Neural cell (in vitro differentiated cells): ENCODE results near the gene CMTM5. TPM values are rescaled to one million over a fixed set of nuclear protein-coding genes. Genes with fewer than 3 reads are reported as not detected.

ENCODE experiments used
- H2AFZ ChIP-seq: fragments of 200-600, 300-800 bp; sonication (generic), shearing (Covaris generic); 2 replicates; pipeline ENCODE4 v1.6.0; 2014; ENCODE audit warnings: low read depth, mild to moderate bottlenecking, antibody characterized with exemption, low read length, moderate library complexity
- H3F3A ChIP-seq: fragments of 200-600 bp; shearing (Covaris generic); 2 replicates; pipeline ENCODE4 v1.6.1; 2016; ENCODE audit warnings: mild to moderate bottlenecking, moderate library complexity, mixed read lengths, antibody characterized with exemption, low read length; ENCODE audit not compliant: insufficient read depth, poor library complexity, severe bottlenecking
- H3K27ac ChIP-seq: fragments of 200-600, 300-800 bp; sonication (generic), shearing (Covaris generic); 2 replicates; pipeline ENCODE4 v1.5.1; 2014; ENCODE audit warnings: mild to moderate bottlenecking, low read length, moderate library complexity
- H3K27me3 ChIP-seq: fragments of 300-800, 200-600 bp; sonication (generic), shearing (Covaris generic); 2 replicates; pipeline ENCODE4 v1.6.0; 2014; ENCODE audit warnings: mild to moderate bottlenecking, low read depth, low read length, moderate library complexity; ENCODE audit not compliant: insufficient read depth
- H3K36me3 ChIP-seq: fragments of 300-800, 200-600 bp; sonication (generic), shearing (Covaris generic); 2 replicates; pipeline ENCODE4 v1.5.1; 2014; ENCODE audit warnings: mild to moderate bottlenecking, antibody characterized with exemption, low read length, moderate library complexity; ENCODE audit not compliant: insufficient read depth
- H3K4me2 ChIP-seq: fragments of 300-800, 200-600 bp; sonication (generic), shearing (Covaris generic); 2 replicates; pipeline ENCODE4 v1.6.0; 2014; ENCODE audit warnings: mild to moderate bottlenecking, low read length
- H3K4me3 ChIP-seq: fragments of 300-800, 200-600 bp; sonication (generic), shearing (Covaris generic); 2 replicates; pipeline ENCODE4 v1.5.1; 2014; ENCODE audit warnings: mild to moderate bottlenecking, low read length, moderate library complexity
- H3K79me2 ChIP-seq: fragments of 200-600 bp; shearing (Covaris generic); replicated peaks from 2 replicates; pipeline ENCODE4 v1.6.0; 2014; ENCODE audit warnings: mild to moderate bottlenecking, low read length, moderate library complexity; ENCODE audit not compliant: insufficient read depth
- H3K9ac ChIP-seq: fragments of 300-800, 200-600 bp; sonication (generic), shearing (Covaris generic); 2 replicates; pipeline ENCODE4 v1.6.1; 2016; ENCODE audit warnings: mild to moderate bottlenecking, low read length, mixed read lengths
- H3K9me2 ChIP-seq: fragments of 200-600 bp; shearing (Covaris generic); 2 replicates; pipeline ENCODE4 v1.6.1; 2016; ENCODE audit warnings: mild to moderate bottlenecking, low read length, mixed read lengths; ENCODE audit not compliant: insufficient read depth
- H3K9me3 ChIP-seq: fragments of 200-600, 300-800 bp; sonication (generic), shearing (Covaris generic); 2 replicates; pipeline ENCODE4 v1.6.1; 2016; ENCODE audit warnings: mild to moderate bottlenecking, mixed run types, low read length, moderate library complexity, mixed read lengths
- H4K20me1 ChIP-seq: fragments of 200-600 bp; shearing (Covaris generic); 2 replicates; pipeline ENCODE4 v1.6.1; 2016; ENCODE audit warnings: mild to moderate bottlenecking, mixed run types; ENCODE audit not compliant: insufficient read depth
- CTCF ChIP-seq: fragments of 450-650 bp; IDR thresholded peaks from 2 replicates; pipeline ENCODE4 v1.5.1; 2014; ENCODE audit warnings: antibody characterized with exemption, mild to moderate bottlenecking, moderate library complexity; ENCODE audit not compliant: poor library complexity, severe bottlenecking
- EP300 ChIP-seq: fragments of 450-650 bp; conservative IDR thresholded peaks from 2 replicates; pipeline ENCODE4 v1.6.1; 2014; ENCODE audit warnings: antibody characterized with exemption, mild to moderate bottlenecking, moderate library complexity; ENCODE audit not compliant: poor library complexity, severe bottlenecking
- EZH2 ChIP-seq: fragments of 200-600, 300-800 bp; shearing (Covaris generic), sonication (generic); IDR thresholded peaks from 2 replicates; pipeline ENCODE4 v1.6.1; 2014; ENCODE audit warnings: antibody characterized with exemption, low read length, borderline replicate concordance, mild to moderate bottlenecking; ENCODE audit not compliant: insufficient read depth, poor library complexity, severe bottlenecking
- MXI1 ChIP-seq: fragments of 450-650 bp; conservative IDR thresholded peaks from 2 replicates; pipeline ENCODE4 v1.6.1; 2014; ENCODE audit warnings: antibody characterized with exemption, mild to moderate bottlenecking; ENCODE audit not compliant: poor library complexity, severe bottlenecking
- POLR2AphosphoS5 ChIP-seq: IDR thresholded peaks from 2 replicates; pipeline ENCODE4 v1.6.1; 2012
- RAD21 ChIP-seq: fragments of 450-650 bp; conservative IDR thresholded peaks from 2 replicates; pipeline ENCODE4 v1.6.1; 2014; ENCODE audit warnings: antibody characterized with exemption, mild to moderate bottlenecking, moderate library complexity
- REST ChIP-seq: IDR thresholded peaks from 2 replicates; pipeline ENCODE4 v1.6.1; 2012; ENCODE audit warnings: borderline replicate concordance
- SMC3 ChIP-seq: fragments of 450-650 bp; conservative IDR thresholded peaks from 2 replicates; pipeline ENCODE4 v1.6.1; 2014; ENCODE audit warnings: antibody characterized with exemption, mild to moderate bottlenecking, moderate library complexity; ENCODE audit not compliant: poor library complexity
- TAF1 ChIP-seq: IDR thresholded peaks from 2 replicates; pipeline ENCODE4 v1.6.1; 2012; ENCODE audit warnings: low read depth
- polyA minus RNA-seq: library from RNA; depleted of rRNA, polyadenylated mRNA; stranded (reverse); fragments of >200 nt; gene quantifications from 2 replicates; pipeline ENCODE4 v1.2.3, GENCODE V29; 2014
- polyA plus RNA-seq: library from polyadenylated mRNA; depleted of rRNA; stranded (reverse); fragments of >200 nt; gene quantifications from 2 replicates; pipeline ENCODE4 v1.2.3, GENCODE V29; 2014

CMTM5 gene, protein sequence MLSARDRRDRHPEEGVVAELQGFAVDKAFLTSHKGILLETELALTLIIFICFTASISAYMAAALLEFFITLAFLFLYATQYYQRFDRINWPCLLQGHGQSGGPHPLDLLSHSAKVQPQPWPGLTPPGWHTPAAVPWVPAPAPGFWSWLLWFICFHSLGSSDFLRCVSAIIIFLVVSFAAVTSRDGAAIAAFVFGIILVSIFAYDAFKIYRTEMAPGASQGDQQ
- not detected in 2 replicates for polyA plus RNA-seq
- not detected in 2 replicates for polyA minus RNA-seq

DNA sequence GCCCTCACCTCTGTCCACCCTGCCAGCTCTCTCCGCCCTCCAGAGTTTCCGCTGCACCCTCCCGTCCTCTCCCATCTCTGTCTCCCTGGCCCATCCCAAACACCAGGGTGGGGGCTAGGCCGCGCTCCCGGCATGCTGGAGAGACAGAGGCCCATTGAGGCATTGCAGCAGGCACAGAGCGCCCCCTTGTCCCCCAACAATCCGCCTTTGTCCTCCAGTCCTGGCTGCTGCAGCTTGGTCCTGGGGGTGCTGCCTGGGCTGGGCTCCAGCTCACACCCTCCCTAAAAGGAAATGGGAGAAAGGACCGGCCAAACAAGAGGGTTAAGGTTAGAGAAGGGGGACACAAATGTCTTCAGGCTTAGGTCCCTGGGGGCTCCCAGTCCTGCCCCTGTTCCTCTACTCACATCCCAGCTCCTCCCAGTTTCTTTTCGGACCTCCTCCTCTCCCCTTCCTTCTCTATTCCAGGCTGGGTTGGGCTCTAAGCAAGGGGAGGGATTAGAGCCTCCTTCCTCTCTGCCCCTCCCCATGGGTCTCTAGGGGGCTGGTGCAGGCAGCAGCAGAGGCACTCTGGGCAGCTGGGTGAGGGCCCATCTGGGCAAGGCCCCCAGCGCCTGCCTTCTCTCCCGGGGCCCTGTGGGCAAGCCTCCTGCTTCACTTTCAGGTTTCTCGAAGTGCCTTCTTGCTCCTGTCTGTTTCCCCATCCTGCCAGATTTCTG is at the start of gene CMTM5:
TSS of gene CMTM5 (plus strand) at position 565 of the 716 bp plus-strand sequence. CDS start 206 bp downstream, outside the sequence.
- TF ChIP-seq SMC3 (no peak), EP300 (no peak), MXI1 (no peak)
- H3K79me2 ChIP-seq = no peaks in the 10 kb centered on the region
- H3F3A ChIP-seq = no peaks in the 10 kb centered on the region
- no peaks in the 10 kb centered on the region for H3K27me3 ChIP-seq
- H3K27ac ChIP-seq = no peak within 1 kb of the TSS
- no peaks in the 10 kb centered on the region for H4K20me1 ChIP-seq
- H3K4me3 ChIP-seq = no peak within 1 kb of the TSS
- no peak within 1 kb of the TSS for H2AFZ ChIP-seq
- H3K9ac ChIP-seq = no peak within 1 kb of the TSS
- no peaks in the 10 kb centered on the region for H3K36me3 ChIP-seq
- H3K9me3 ChIP-seq = no peaks in the 10 kb centered on the region
- no peaks in the 10 kb centered on the region for H3K9me2 ChIP-seq
- no peak within 1 kb of the TSS for H3K4me2 ChIP-seq

- TF ChIP-seq EZH2 = no peak
- peak; percentile 94 for TF ChIP-seq RAD21
- peak; percentile 93 for TF ChIP-seq SMC3
- TF ChIP-seq CTCF = peak; percentile 92
- Histone ChIP-seq H3K9ac (no peak overlapping the region), H3F3A (no peaks in the 10 kb centered on the region), H3K36me3 (no peaks in the 10 kb centered on the region), H2AFZ (no peak overlapping the region), H3K27me3 (no peaks in the 10 kb centered on the region), H3K27ac (no peak overlapping the region), H3K79me2 (peaks cover 10% of the 10 kb centered on the region), H3K9me2 (no peaks in the 10 kb centered on the region), H3K4me3 (no peak overlapping the region), H3K4me2 (no peak overlapping the region), H3K9me3 (no peaks in the 10 kb centered on the region), H4K20me1 (no peaks in the 10 kb centered on the region)
Measured at GRCh38 chr14:23327947-23328744, 48.7 kb upstream of the CMTM5 start.

GRCh38 chr14:23335623-23336022 is 41.2 kb upstream of the CMTM5 start:
- no peak for TF ChIP-seq POLR2AphosphoS5
- TF ChIP-seq CTCF = no peak
- no peak for TF ChIP-seq MXI1
- no peak for TF ChIP-seq TAF1
- TF ChIP-seq RAD21 = no peak
- TF ChIP-seq EP300 = no peak
- TF ChIP-seq SMC3 = no peak
- no peak for TF ChIP-seq EZH2
- TF ChIP-seq REST = no peak
- Histone ChIP-seq H3K79me2 (no peaks in the 10 kb centered on the region), H3K9me2 (no peaks in the 10 kb centered on the region), H3F3A (no peaks in the 10 kb centered on the region), H2AFZ (no peak overlapping the region), H3K36me3 (no peaks in the 10 kb centered on the region), H4K20me1 (no peaks in the 10 kb centered on the region), H3K27me3 (no peaks in the 10 kb centered on the region), H3K27ac (no peak overlapping the region), H3K9me3 (no peaks in the 10 kb centered on the region), H3K9ac (no peak overlapping the region), H3K4me3 (no peak overlapping the region), H3K4me2 (no peak overlapping the region)
